ENCODE results near the gene CCSER1.

DNA sequence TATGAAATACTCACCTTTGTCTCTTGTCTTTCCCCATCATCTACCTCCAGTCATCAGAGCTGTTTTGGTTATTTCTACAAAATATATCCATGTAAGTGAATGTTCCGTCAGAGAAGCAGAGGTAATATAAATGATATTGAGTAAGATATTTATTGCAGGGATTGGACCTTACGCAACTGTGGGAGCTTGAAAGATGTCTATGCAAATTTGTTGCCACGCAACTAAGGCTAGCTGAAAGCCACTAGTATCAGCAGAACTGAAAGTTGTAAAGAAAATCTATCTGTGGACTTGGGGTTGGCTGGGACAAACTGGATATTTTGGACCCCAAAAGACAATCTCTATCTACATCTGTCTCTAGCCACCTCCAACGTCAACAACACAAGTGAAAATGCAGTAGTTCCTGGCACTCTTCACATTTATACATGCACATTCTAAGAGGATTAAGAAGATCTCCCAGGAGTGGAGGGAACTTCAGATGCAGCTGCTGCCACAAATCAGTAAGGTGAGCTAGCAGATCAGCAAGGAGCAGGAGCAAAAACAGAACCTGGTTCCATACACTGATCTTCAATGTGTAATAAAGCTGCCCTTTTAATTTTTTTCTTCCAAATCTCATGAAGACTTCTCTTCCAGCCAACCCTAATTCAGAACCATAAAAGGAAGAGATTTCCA lies 8.5 kb upstream of the CCSER1 start:
- TF ChIP-seq, protein P1, sequence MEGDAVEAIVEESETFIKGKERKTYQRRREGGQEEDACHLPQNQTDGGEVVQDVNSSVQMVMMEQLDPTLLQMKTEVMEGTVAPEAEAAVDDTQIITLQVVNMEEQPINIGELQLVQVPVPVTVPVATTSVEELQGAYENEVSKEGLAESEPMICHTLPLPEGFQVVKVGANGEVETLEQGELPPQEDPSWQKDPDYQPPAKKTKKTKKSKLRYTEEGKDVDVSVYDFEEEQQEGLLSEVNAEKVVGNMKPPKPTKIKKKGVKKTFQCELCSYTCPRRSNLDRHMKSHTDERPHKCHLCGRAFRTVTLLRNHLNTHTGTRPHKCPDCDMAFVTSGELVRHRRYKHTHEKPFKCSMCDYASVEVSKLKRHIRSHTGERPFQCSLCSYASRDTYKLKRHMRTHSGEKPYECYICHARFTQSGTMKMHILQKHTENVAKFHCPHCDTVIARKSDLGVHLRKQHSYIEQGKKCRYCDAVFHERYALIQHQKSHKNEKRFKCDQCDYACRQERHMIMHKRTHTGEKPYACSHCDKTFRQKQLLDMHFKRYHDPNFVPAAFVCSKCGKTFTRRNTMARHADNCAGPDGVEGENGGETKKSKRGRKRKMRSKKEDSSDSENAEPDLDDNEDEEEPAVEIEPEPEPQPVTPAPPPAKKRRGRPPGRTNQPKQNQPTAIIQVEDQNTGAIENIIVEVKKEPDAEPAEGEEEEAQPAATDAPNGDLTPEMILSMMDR (IDR thresholded peaks at IDR 0.05; ENCODE audit: low read depth, low read length, poor library complexity, severe bottlenecking), result no peak
- TF ChIP-seq EZH2phosphoT487 (IDR thresholded peaks at IDR 0.05; ENCODE audit: borderline replicate concordance, low read length), result no peak
